Measurements from ENCODE around the gene SMURF1.

- no peak for TF ChIP-seq CTCF (conservative IDR thresholded peaks at IDR 0.05; ENCODE audit: low read depth, low read length)
- no peak for TF ChIP-seq EZH2 (IDR thresholded peaks at IDR 0.05; ENCODE audit: low read length, unreplicated experiment)
Measured at GRCh38 chr7:99070361-99070760, 73.5 kb downstream of the SMURF1 start.

All from PC-3 (cell line).